ENCODE results near the gene HIRA. TPM values are rescaled to one million over a fixed set of nuclear protein-coding genes. Genes with fewer than 3 reads are reported as not detected.
A peak's percentile ranks its signal among the peaks of the same experiment; 100 is the strongest.

The HIRA gene
- total and polyA plus RNA-seq, 9 of the 15 experiments (the other 6 are each of a cell fraction or from before 2014, with no cell fraction given): 0.96 to 132 (median 58.4) TPM

DNA sequence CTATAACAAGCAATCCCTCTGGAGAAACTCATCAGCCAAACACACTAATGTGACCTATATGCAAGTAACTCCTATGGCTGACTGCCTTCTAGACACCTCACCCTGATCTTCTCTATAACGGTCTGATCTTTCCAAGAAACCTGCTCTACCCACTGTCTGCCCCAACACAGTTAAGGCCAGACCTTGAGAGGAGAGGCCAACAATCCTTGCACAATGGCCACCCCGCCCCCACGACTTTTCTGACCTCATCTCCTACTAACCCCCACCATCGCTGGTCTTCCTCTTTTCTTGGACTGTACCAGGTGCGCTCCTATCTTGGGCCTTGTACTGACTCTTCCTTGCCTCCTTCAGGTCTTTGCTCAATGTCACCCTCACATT is 12.5 kb downstream of the HIRA start (continued):
- peak in 1 of 2 experiments; percentile 71; a peak in 2 of 4 replicates for TF ChIP-seq ZNF318 (IDR thresholded peaks at IDR 0.05; ENCODE audit: borderline replicate concordance in 1 of 2, low read depth in 1 of 2)
- no peak for TF ChIP-seq ZC3H8 (IDR thresholded peaks at IDR 0.05)
- no peak for TF ChIP-seq TEAD1 (CRISPR knock-in tag; IDR thresholded peaks at IDR 0.05)
- no peak for TF ChIP-seq ZNF316 (IDR thresholded peaks at IDR 0.05)
- no peak for TF ChIP-seq TCF15 (CRISPR knock-in tag; IDR thresholded peaks at IDR 0.05)
- TF ChIP-seq DNMT1 (IDR thresholded peaks at IDR 0.05): no peak
- no peak for TF ChIP-seq MLX (CRISPR knock-in tag; conservative IDR thresholded peaks at IDR 0.05)
- TF ChIP-seq, protein P1, sequence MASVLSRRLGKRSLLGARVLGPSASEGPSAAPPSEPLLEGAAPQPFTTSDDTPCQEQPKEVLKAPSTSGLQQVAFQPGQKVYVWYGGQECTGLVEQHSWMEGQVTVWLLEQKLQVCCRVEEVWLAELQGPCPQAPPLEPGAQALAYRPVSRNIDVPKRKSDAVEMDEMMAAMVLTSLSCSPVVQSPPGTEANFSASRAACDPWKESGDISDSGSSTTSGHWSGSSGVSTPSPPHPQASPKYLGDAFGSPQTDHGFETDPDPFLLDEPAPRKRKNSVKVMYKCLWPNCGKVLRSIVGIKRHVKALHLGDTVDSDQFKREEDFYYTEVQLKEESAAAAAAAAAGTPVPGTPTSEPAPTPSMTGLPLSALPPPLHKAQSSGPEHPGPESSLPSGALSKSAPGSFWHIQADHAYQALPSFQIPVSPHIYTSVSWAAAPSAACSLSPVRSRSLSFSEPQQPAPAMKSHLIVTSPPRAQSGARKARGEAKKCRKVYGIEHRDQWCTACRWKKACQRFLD (CRISPR knock-in tag; IDR thresholded peaks at IDR 0.05): no peak
- no peak for TF ChIP-seq ATF1 (CRISPR knock-in tag; IDR thresholded peaks at IDR 0.05)
- TF ChIP-seq ATF1 (tag; IDR thresholded peaks at IDR 0.05): peak; percentile 55
- no peak for TF ChIP-seq ZNF57 (CRISPR knock-in tag; IDR thresholded peaks at IDR 0.05)
- no peak for TF ChIP-seq ZNF143 (CRISPR knock-in tag; IDR thresholded peaks at IDR 0.05)
- TF ChIP-seq, protein P2, sequence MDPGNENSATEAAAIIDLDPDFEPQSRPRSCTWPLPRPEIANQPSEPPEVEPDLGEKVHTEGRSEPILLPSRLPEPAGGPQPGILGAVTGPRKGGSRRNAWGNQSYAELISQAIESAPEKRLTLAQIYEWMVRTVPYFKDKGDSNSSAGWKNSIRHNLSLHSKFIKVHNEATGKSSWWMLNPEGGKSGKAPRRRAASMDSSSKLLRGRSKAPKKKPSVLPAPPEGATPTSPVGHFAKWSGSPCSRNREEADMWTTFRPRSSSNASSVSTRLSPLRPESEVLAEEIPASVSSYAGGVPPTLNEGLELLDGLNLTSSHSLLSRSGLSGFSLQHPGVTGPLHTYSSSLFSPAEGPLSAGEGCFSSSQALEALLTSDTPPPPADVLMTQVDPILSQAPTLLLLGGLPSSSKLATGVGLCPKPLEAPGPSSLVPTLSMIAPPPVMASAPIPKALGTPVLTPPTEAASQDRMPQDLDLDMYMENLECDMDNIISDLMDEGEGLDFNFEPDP (CRISPR knock-in tag; IDR thresholded peaks at IDR 0.05): no peak
- peak; percentile 82 for TF ChIP-seq MTA2 (IDR thresholded peaks at IDR 0.05; ENCODE audit: low read depth)
- TF ChIP-seq HDAC6 (IDR thresholded peaks at IDR 0.05; ENCODE audit: low read depth, low read length): no peak
- no peak for TF ChIP-seq PHB2 (IDR thresholded peaks at IDR 0.05; ENCODE audit: low read depth)
- TF ChIP-seq SMAD2 (IDR thresholded peaks at IDR 0.05; ENCODE audit: low read depth, low read length): no peak
- TF ChIP-seq MECOM (CRISPR knock-in tag; IDR thresholded peaks at IDR 0.05): peak; percentile 75
- no peak for TF ChIP-seq RBM15 (IDR thresholded peaks at IDR 0.05; ENCODE audit: insufficient read depth, low read length)
